SK-N-SH (cell line): ENCODE results near the gene NAV1. TPM values are rescaled to one million over a fixed set of nuclear protein-coding genes. Genes with fewer than 3 reads are reported as not detected.
A peak's percentile ranks its signal among the peaks of the same experiment; 100 is the strongest.

Experiments
- CTCF ChIA-PET: fragments of 300-600, 350-600 bp; formaldehyde crosslinking; extraction: SDS; loops from one replicate; lab custom pipeline; 2021; lab: Yijun Ruan, JAX
- POLR2A ChIA-PET: fragments of 350-600 bp; sonication (Branson Sonifier 250); formaldehyde crosslinking; extraction: SDS; loops from one replicate; lab custom pipeline; 2020; ENCODE audit warnings: antibody characterized with exemption, inconsistent platforms; lab: Yijun Ruan, JAX
- DNase-seq: peaks from one replicate; pipeline ENCODE4 v3.0.0; 2012
- H2AFZ ChIP-seq: fragments of 200-600 bp; sonication (generic); 2 replicates; pipeline ENCODE4 v1.8.1; 2016; ENCODE audit warnings: antibody characterized with exemption, mild to moderate bottlenecking, low read depth
- H3F3A ChIP-seq: fragments of 200-600 bp; sonication (generic); replicated peaks from 2 replicates; pipeline ENCODE3; 2016; ENCODE audit warnings: antibody characterized with exemption, mild to moderate bottlenecking; ENCODE audit not compliant: insufficient read depth
- H3K27ac ChIP-seq, 2 experiments: fragments of 200-500 bp in 1 of 2; fragments of 200-600 bp in 1 of 2; sonication (Bioruptor generic) in 1 of 2; sonication (generic), shearing (Covaris generic) in 1 of 2; 2 replicates each; pipeline versions ENCODE4 v1.5.1 to v1.6.1; 2014 to 2016; ENCODE audit warnings: low read depth in 2 of 2, inconsistent platforms in 1 of 2, low read length in 1 of 2, mild to moderate bottlenecking in 1 of 2, mixed read lengths in 1 of 2
- H3K27me3 ChIP-seq: fragments of 200-600 bp; sonication (generic), shearing (Covaris generic); 2 replicates; pipeline ENCODE4 v1.6.1; 2016; ENCODE audit warnings: mixed run types; ENCODE audit not compliant: insufficient read depth
- H3K36me3 ChIP-seq, 2 experiments: fragments of 200-500 bp in 1 of 2; fragments of 200-600 bp in 1 of 2; sonication (Bioruptor generic) in 1 of 2; sonication (generic) in 1 of 2; replicated peaks in 1 of 2; 2 replicates each; pipeline versions ENCODE3 to v1.5.1; 2014 to 2016; ENCODE audit warnings: low read length in 1 of 2, mild to moderate bottlenecking in 1 of 2; ENCODE audit not compliant: insufficient read depth in 2 of 2, control insufficient read depth in 1 of 2
- H3K4me1 ChIP-seq, 2 experiments: fragments of 200-500 bp in 1 of 2; fragments of 200-600 bp in 1 of 2; sonication (Bioruptor generic) in 1 of 2; sonication (generic), shearing (Covaris generic) in 1 of 2; 2 replicates each; pipeline versions ENCODE4 v1.5.1 to v1.6.1; 2014 to 2016; ENCODE audit warnings: low read depth in 1 of 2, low read length in 1 of 2, mixed run types in 1 of 2; ENCODE audit not compliant: insufficient read depth in 2 of 2, control insufficient read depth in 1 of 2
- H3K4me2 ChIP-seq: fragments of 200-600 bp; sonication (generic), shearing (Covaris generic); 2 replicates; pipeline ENCODE4 v1.6.1; 2017; ENCODE audit warnings: mixed run types
- H3K4me3 ChIP-seq, 2 experiments: fragments of 200-500 bp in 1 of 2; fragments of 200-600 bp in 1 of 2; sonication (Bioruptor generic) in 1 of 2; sonication (generic), shearing (Covaris generic) in 1 of 2; 2 replicates each; pipeline versions ENCODE4 v1.5.1 to v1.8.1; 2014 to 2016; ENCODE audit warnings: low read depth in 2 of 2, inconsistent platforms in 1 of 2, low read length in 1 of 2, mild to moderate bottlenecking in 1 of 2, mixed read lengths in 1 of 2, moderate library complexity in 1 of 2
- H3K79me2 ChIP-seq: fragments of 200-600 bp; sonication (generic); 2 replicates; pipeline ENCODE4 v1.8.1; 2017; ENCODE audit warnings: mild to moderate bottlenecking; ENCODE audit not compliant: insufficient read depth
- H3K9ac ChIP-seq: fragments of 200-600 bp; sonication (generic); 2 replicates; pipeline ENCODE4 v1.6.1; 2017; ENCODE audit warnings: mixed run types
- H3K9me2 ChIP-seq: fragments of 200-600 bp; sonication (generic); 2 replicates; pipeline ENCODE4 v1.6.1; 2017; ENCODE audit warnings: mixed run types
- H3K9me3 ChIP-seq: fragments of 200-600 bp; sonication (generic); 2 replicates; pipeline ENCODE4 v1.6.1; 2017; ENCODE audit warnings: mixed run types, mild to moderate bottlenecking, moderate library complexity
- H4K20me1 ChIP-seq: fragments of 200-600 bp; sonication (generic); 2 replicates; pipeline ENCODE4 v1.6.1; 2017; ENCODE audit warnings: mild to moderate bottlenecking, mixed run types; ENCODE audit not compliant: insufficient read depth
- ELF1 ChIP-seq: IDR thresholded peaks from 2 replicates; pipeline ENCODE4 v1.4.0; 2012
- EP300 ChIP-seq, 2 experiments: IDR thresholded peaks; 2 replicates each; pipeline versions ENCODE4 v1.4.0 to v1.6.1; 2012; ENCODE audit warnings: borderline replicate concordance in 1 of 2, low read depth in 1 of 2, low read length in 1 of 2
- MEF2A ChIP-seq: IDR thresholded peaks from 2 replicates; pipeline ENCODE4 v1.4.0; 2012; ENCODE audit warnings: low read depth, borderline replicate concordance
- POLR2AphosphoS5 ChIP-seq: IDR thresholded peaks from 2 replicates; pipeline ENCODE4 v1.6.1; 2012; ENCODE audit warnings: low read depth, low read length
- RXRA ChIP-seq: IDR thresholded peaks from 2 replicates; pipeline ENCODE4 v1.4.0; 2012; ENCODE audit warnings: low read depth, mild to moderate bottlenecking, borderline replicate concordance
- TCF12 ChIP-seq: IDR thresholded peaks from 2 replicates; pipeline ENCODE4 v1.4.0; 2012
- TEAD4 ChIP-seq: IDR thresholded peaks from 2 replicates; pipeline ENCODE4 v1.4.0; 2012; ENCODE audit warnings: mild to moderate bottlenecking, borderline replicate concordance; ENCODE audit not compliant: insufficient read depth
- WGBS: methylation state at CpG from one replicate; pipeline ENCODE4 v1.1.6; 2017; ENCODE audit warnings: low lambda C conversion rate; 5-methylcytosine and 5-hydroxymethylcytosine counted together
- polyA plus RNA-seq, 3 experiments: library from polyadenylated mRNA; depleted of rRNA; stranded (reverse); fragments of >200 nt; gene quantifications; 2 replicates each; pipeline ENCODE4 v1.2.3, GENCODE V29; 2012
- TF ChIP-seq, protein P1 (sequence below): fragments of 200-600 bp; sonication (generic); IDR thresholded peaks from 2 replicates; pipeline ENCODE4 v1.6.1; 2017; ENCODE audit warnings: antibody characterized with exemption, mild to moderate bottlenecking, moderate library complexity
- TF ChIP-seq, protein P2 (sequence below): IDR thresholded peaks from 2 replicates; pipeline ENCODE4 v1.4.0; 2012; ENCODE audit warnings: low read depth
- TF ChIP-seq, protein P3 (sequence below): fragments of 150-350 bp; IDR thresholded peaks from 2 replicates; pipeline ENCODE4 v1.6.1; 2016; ENCODE audit warnings: mild to moderate bottlenecking, low read depth, low read length

Gene NAV1
- polyA plus RNA-seq, 1 of the 3 experiments (the other 2 are of a cell fraction) = 16.1 TPM

DNA sequence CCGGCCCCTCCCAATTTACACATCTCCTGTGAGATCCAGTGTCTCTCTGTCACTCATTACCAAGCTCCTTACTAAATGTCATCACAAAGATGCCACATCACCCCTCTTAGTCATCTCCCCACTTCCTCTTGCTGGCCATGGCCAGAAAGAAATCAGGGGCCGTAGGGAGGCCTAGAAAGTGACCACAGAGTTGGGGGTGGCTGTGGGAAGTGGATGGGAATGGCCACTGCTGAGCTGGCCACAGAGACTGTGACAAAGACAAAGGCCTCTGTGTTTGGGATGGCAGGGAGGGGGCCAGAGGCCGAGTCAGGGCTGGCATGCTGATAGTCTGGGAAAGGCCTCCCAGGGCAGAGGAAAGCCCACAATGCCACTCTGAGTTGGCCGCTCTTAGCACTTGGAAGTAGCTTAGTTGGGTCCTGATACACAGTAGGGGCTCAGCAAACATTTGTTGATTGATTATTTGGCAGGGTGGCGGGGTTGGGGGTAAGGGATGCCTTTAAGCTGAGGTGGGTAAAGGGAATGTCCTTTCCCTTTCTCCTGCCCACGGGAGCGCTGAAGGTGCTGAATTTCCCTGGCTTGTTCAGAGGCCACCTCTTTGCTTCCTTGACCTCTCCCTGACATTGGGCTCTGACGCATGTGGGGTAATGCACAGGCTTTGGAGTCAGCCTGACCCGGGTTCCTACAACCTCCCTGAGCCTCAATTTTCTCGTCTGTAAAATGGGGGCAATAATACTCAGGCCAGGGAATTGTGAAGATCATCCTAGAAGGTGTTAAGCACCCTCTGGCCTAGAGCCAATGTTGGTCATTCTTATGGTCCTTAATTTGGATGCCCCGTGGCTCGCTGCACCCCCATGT is 13.2 kb downstream of the NAV1 start (continued):
- TF ChIP-seq, protein P1, sequence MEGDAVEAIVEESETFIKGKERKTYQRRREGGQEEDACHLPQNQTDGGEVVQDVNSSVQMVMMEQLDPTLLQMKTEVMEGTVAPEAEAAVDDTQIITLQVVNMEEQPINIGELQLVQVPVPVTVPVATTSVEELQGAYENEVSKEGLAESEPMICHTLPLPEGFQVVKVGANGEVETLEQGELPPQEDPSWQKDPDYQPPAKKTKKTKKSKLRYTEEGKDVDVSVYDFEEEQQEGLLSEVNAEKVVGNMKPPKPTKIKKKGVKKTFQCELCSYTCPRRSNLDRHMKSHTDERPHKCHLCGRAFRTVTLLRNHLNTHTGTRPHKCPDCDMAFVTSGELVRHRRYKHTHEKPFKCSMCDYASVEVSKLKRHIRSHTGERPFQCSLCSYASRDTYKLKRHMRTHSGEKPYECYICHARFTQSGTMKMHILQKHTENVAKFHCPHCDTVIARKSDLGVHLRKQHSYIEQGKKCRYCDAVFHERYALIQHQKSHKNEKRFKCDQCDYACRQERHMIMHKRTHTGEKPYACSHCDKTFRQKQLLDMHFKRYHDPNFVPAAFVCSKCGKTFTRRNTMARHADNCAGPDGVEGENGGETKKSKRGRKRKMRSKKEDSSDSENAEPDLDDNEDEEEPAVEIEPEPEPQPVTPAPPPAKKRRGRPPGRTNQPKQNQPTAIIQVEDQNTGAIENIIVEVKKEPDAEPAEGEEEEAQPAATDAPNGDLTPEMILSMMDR = no peak
- TF ChIP-seq ELF1 = no peak
- TF ChIP-seq RXRA = no peak; the same call in 1 of the 2 replicates
- peak; percentile 71 for TF ChIP-seq TCF12
- no peak for TF ChIP-seq POLR2AphosphoS5
- TF ChIP-seq TEAD4 = no peak

DNA sequence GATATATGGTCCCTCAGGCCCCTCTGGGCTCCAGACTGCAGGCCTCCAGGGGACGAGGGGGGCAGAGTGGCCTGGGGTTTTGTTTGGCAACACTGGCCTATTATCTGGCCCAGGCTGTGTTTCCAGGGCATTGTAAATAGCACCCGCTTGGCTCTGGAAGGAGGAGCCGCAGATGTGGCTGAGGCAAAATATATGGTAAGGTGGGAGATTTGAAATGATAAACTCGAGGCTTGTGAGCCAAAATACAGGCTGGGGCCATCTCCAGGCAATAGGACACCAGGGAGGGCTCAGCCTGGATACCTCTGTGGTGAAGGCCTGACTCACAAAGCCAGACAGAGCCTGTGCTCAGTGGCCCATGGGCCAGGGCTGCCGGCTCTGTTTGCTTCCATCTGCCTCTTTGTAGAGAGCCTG is 14.0 kb downstream of the NAV1 start:
- Histone ChIP-seq H3K27ac (peak overlapping the region; percentile 60 to 95), H3K9ac (peak overlapping the region; percentile 47), H3K79me2 (peaks cover 100% of the 10 kb centered on the region), H4K20me1 (peaks cover 47% of the 10 kb centered on the region), H3K4me2 (peak overlapping the region; percentile 56), H3K27me3 (no peaks in the 10 kb centered on the region), H3K4me3 (0 out of 4 replicates have a peak overlapping the region, but pooled peaks of 1 of the 2 experiments have one; percentile 1), H3K4me1 (peaks cover 44 to 61% of the 10 kb centered on the region in 2 experiments), H3F3A (peaks cover 56% of the 10 kb centered on the region), H2AFZ (no peak overlapping the region), H3K36me3 (peaks cover 0 to 8% of the 10 kb centered on the region in 2 experiments), H3K9me2 (no peaks in the 10 kb centered on the region), H3K9me3 (no peaks in the 10 kb centered on the region)
- TF ChIP-seq EP300 (IDR thresholded peaks at IDR 0.05; ENCODE audit: borderline replicate concordance in 1 of 2, low read depth in 1 of 2, low read length in 1 of 2) = no peak
- no peak for TF ChIP-seq MEF2A
- TF ChIP-seq, protein P2, sequence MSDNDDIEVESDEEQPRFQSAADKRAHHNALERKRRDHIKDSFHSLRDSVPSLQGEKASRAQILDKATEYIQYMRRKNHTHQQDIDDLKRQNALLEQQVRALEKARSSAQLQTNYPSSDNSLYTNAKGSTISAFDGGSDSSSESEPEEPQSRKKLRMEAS = 0 out of 2 replicates have a peak, but pooled peaks have one; percentile 29
- TF ChIP-seq, protein P3, sequence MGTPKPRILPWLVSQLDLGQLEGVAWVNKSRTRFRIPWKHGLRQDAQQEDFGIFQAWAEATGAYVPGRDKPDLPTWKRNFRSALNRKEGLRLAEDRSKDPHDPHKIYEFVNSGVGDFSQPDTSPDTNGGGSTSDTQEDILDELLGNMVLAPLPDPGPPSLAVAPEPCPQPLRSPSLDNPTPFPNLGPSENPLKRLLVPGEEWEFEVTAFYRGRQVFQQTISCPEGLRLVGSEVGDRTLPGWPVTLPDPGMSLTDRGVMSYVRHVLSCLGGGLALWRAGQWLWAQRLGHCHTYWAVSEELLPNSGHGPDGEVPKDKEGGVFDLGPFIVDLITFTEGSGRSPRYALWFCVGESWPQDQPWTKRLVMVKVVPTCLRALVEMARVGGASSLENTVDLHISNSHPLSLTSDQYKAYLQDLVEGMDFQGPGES = no peak
- peak; percentile 25 for TF ChIP-seq TCF12
- POLR2A ChIA-PET = no interaction called here
- CTCF ChIA-PET = interaction anchor here (1.2 to 12.3 kb wide), 6 partner anchors 9 to 240 kb away, joined by 3 to 176 read pairs (median 10); partner anchors contain the start of gene NAV1
- DNase-seq = peak; percentile 46
- 46% methylated on average over 4 of the region's 5 CpGs for WGBS
